SHP77 treated with DMSO at 0.1 percent for 48 hours (cell line): ENCODE measurements around the gene APP.
"Not testable (repeated sequence)": the region's sequence is repeated elsewhere in the genome, so short reads cannot be mapped to it uniquely, and the experiment has no call there.

ENCODE experiments used
- DNase-seq: peaks from one replicate; lab custom pipeline; 2025; lab: John Stamatoyannopoulos, UW

The APP gene

GRCh38 chr21:26099610-26100219 lies 70.9 kb downstream of the APP start:
- DNase-seq, result no peak

GRCh38 chr21:26098772-26099397 lies 71.7 kb downstream of the APP start:
- DNase-seq, result no peak

- no peak for DNase-seq
Observed at GRCh38 chr21:26097475-26097874, 73.1 kb downstream of the APP start.

GRCh38 chr21:26096494-26097371 lies 73.8 kb downstream of the APP start:
- no peak for DNase-seq

- no peak for DNase-seq
Observed at GRCh38 chr21:26095131-26095530, 75.4 kb downstream of the APP start.

GRCh38 chr21:26093122-26093521 lies 77.4 kb downstream of the APP start:
- no peak for DNase-seq

GRCh38 chr21:26091480-26092018 lies 79.0 kb downstream of the APP start:
- DNase-seq, result no peak

GRCh38 chr21:26089730-26090129 lies 80.8 kb downstream of the APP start:
- no peak for DNase-seq

- no peak for DNase-seq
Observed at GRCh38 chr21:26087223-26087918, 83.2 kb downstream of the APP start.

GRCh38 chr21:26085882-26086281 lies 84.7 kb downstream of the APP start:
- no peak for DNase-seq

- DNase-seq, result no peak
Observed at GRCh38 chr21:26085127-26085526, 85.4 kb downstream of the APP start.

- DNase-seq, result no peak
Observed at GRCh38 chr21:26082549-26082948, 88.0 kb downstream of the APP start.

- not testable (repeated sequence) for DNase-seq
Observed at GRCh38 chr21:26081175-26081760, 89.3 kb downstream of the APP start.

GRCh38 chr21:26080211-26080610 lies 90.4 kb downstream of the APP start:
- DNase-seq, result no peak

GRCh38 chr21:26079366-26079765 lies 91.2 kb downstream of the APP start:
- no peak for DNase-seq

- no peak for DNase-seq
Observed at GRCh38 chr21:26077521-26077920, 93.0 kb downstream of the APP start.

- no peak for DNase-seq
Observed at GRCh38 chr21:26072666-26073615, 97.6 kb downstream of the APP start.

GRCh38 chr21:26070822-26071425 lies 99.6 kb downstream of the APP start:
- DNase-seq, result no peak

GRCh38 chr21:26070121-26070520 lies 100.4 kb downstream of the APP start:
- DNase-seq, result no peak

- no peak for DNase-seq
Observed at GRCh38 chr21:26068776-26069175, 101.8 kb downstream of the APP start.
